ENCODE data around the gene RNLS. TPM values are rescaled to one million over a fixed set of nuclear protein-coding genes. Genes with fewer than 3 reads are reported as not detected.

RNLS gene
- total RNA-seq, 1 donor from 2014 or later: 4.4 TPM

- no peak overlapping the region for H3K27ac Mint-ChIP-seq (ENCODE audit: unreplicated experiment)
- TF ChIP-seq CTCF (IDR thresholded peaks at IDR 0.05; ENCODE audit: partially characterized antibody, unreplicated experiment): no peak
- H3K4me1 Mint-ChIP-seq (ENCODE audit: low read depth, unreplicated experiment): no peaks in the 10 kb centered on the region
- H3K9me3 Mint-ChIP-seq (ENCODE audit: unreplicated experiment): no peaks in the 10 kb centered on the region
- no peaks in the 10 kb centered on the region for H3K27me3 Mint-ChIP-seq (ENCODE audit: unreplicated experiment)
- peaks cover 4% of the 10 kb centered on the region for H3K36me3 Mint-ChIP-seq (ENCODE audit: unreplicated experiment)
- H3K4me3 Mint-ChIP-seq (ENCODE audit: unreplicated experiment): no peak overlapping the region
- no peak for DNase-seq
Measured at GRCh38 chr10:88386204-88386788, 196.8 kb downstream of the RNLS start.

GRCh38 chr10:88385601-88386203 is 197.4 kb downstream of the RNLS start:
- Mint-ChIP-seq H3K4me3 (ENCODE audit: unreplicated experiment) (no peak overlapping the region), H3K27ac (ENCODE audit: unreplicated experiment) (no peak overlapping the region), H3K9me3 (ENCODE audit: unreplicated experiment) (no peaks in the 10 kb centered on the region), H3K27me3 (ENCODE audit: unreplicated experiment) (no peaks in the 10 kb centered on the region), H3K4me1 (ENCODE audit: low read depth, unreplicated experiment) (no peaks in the 10 kb centered on the region), H3K36me3 (ENCODE audit: unreplicated experiment) (peaks cover 4% of the 10 kb centered on the region)
- TF ChIP-seq CTCF (IDR thresholded peaks at IDR 0.05; ENCODE audit: partially characterized antibody, unreplicated experiment): no peak
- no peak for DNase-seq

DNA sequence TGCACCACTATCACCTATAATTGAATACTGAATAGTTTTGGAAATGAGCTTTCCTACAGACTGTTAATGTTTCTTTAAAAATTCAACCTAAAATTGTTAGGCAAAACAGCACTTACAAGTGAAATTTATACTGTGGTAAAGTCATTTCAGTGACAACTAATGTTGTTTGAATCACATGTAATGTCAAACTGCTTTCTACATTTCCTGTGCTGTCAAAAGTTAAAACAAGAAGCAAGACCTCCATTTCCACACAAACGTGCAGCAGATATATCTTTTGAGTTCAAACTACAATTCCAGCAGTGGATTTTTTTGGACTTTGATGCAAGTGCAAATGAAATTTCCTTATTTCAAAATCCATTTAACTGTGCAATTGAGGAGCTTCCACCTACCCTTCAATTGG is 199.8 kb downstream of the RNLS start:
- no peak for DNase-seq
- Mint-ChIP-seq H3K4me1 (ENCODE audit: low read depth, unreplicated experiment) (no peaks in the 10 kb centered on the region), H3K9me3 (ENCODE audit: unreplicated experiment) (no peaks in the 10 kb centered on the region), H3K4me3 (ENCODE audit: unreplicated experiment) (no peak overlapping the region), H3K27me3 (ENCODE audit: unreplicated experiment) (no peaks in the 10 kb centered on the region), H3K36me3 (ENCODE audit: unreplicated experiment) (peaks cover 4% of the 10 kb centered on the region), H3K27ac (ENCODE audit: unreplicated experiment) (no peak overlapping the region)
- no peak for TF ChIP-seq CTCF (IDR thresholded peaks at IDR 0.05; ENCODE audit: partially characterized antibody, unreplicated experiment)

GRCh38 chr10:88382699-88383098 is 200.4 kb downstream of the RNLS start:
- H3K4me3 Mint-ChIP-seq (ENCODE audit: unreplicated experiment): no peak overlapping the region
- TF ChIP-seq CTCF (IDR thresholded peaks at IDR 0.05; ENCODE audit: partially characterized antibody, unreplicated experiment): no peak
- peaks cover 4% of the 10 kb centered on the region for H3K36me3 Mint-ChIP-seq (ENCODE audit: unreplicated experiment)
- no peaks in the 10 kb centered on the region for H3K27me3 Mint-ChIP-seq (ENCODE audit: unreplicated experiment)
- DNase-seq: no peak
- no peaks in the 10 kb centered on the region for H3K4me1 Mint-ChIP-seq (ENCODE audit: low read depth, unreplicated experiment)
- H3K9me3 Mint-ChIP-seq (ENCODE audit: unreplicated experiment): no peaks in the 10 kb centered on the region
- no peak overlapping the region for H3K27ac Mint-ChIP-seq (ENCODE audit: unreplicated experiment)

- TF ChIP-seq CTCF (IDR thresholded peaks at IDR 0.05; ENCODE audit: partially characterized antibody, unreplicated experiment): no peak
- peaks cover 4% of the 10 kb centered on the region for H3K36me3 Mint-ChIP-seq (ENCODE audit: unreplicated experiment)
- H3K9me3 Mint-ChIP-seq (ENCODE audit: unreplicated experiment): no peaks in the 10 kb centered on the region
- no peak for DNase-seq
- peaks cover 2% of the 10 kb centered on the region for H3K4me1 Mint-ChIP-seq (ENCODE audit: low read depth, unreplicated experiment)
- no peak overlapping the region for H3K4me3 Mint-ChIP-seq (ENCODE audit: unreplicated experiment)
- H3K27ac Mint-ChIP-seq (ENCODE audit: unreplicated experiment): no peak overlapping the region
- peaks cover 1% of the 10 kb centered on the region for H3K27me3 Mint-ChIP-seq (ENCODE audit: unreplicated experiment)
Measured at GRCh38 chr10:88379575-88379974, 203.5 kb downstream of the RNLS start.
